Heart left ventricle (tissue), 16 donors: ENCODE data around the gene LY86. TPM values are rescaled to one million over a fixed set of nuclear protein-coding genes. Genes with fewer than 3 reads are reported as not detected.

Experiments used
- ATAC-seq, 4 donors: fragments of 200-7000 bp; cut with Tn5 transposase; one replicate each; pipeline ENCODE4 v1.9.1; 2020 to 2022; ENCODE audit warnings: moderate library complexity in 4 of 4, mild to moderate bottlenecking in 3 of 4, moderate number of reproducible peaks in 1 of 4
- DNase-seq, 5 donors: peaks; one replicate each; pipeline ENCODE4 v3.0.0-alpha.2; 2020
- H3K27ac ChIP-seq, 12 donors: fragments of 200-600 bp; sonication (generic) in 4 of 12; one replicate each; pipeline versions ENCODE4 v1.5.0 to v1.8.0; 2016 to 2022; ENCODE audit warnings: mild to moderate bottlenecking in 2 of 12
- H3K27me3 ChIP-seq, 9 donors: fragments of 200-600 bp; sonication (generic) in 2 of 9; one replicate each; pipeline versions ENCODE4 v1.5.1 to v1.8.0; 2016 to 2022; ENCODE audit warnings: mild to moderate bottlenecking in 3 of 9
- H3K36me3 ChIP-seq, 9 donors: fragments of 200-600 bp; sonication (generic) in 2 of 9; one replicate each; pipeline versions ENCODE4 v1.5.0 to v1.8.0; 2018 to 2022; ENCODE audit warnings: mild to moderate bottlenecking in 2 of 9
- H3K4me1 ChIP-seq, 12 donors: fragments of 200-600 bp; sonication (generic) in 4 of 12; one replicate each; pipeline versions ENCODE4 v1.5.0 to v1.8.0; 2016 to 2022; ENCODE audit warnings: mild to moderate bottlenecking in 3 of 12
- H3K4me3 ChIP-seq, 12 donors: fragments of 200-600 bp; sonication (generic) in 4 of 12; one replicate each; pipeline versions ENCODE4 v1.5.0 to v1.8.0; 2017 to 2022; ENCODE audit warnings: mild to moderate bottlenecking in 9 of 12, moderate library complexity in 4 of 12
- H3K9me3 ChIP-seq, 12 donors: fragments of 200-600 bp; sonication (generic) in 4 of 12; one replicate each; pipeline versions ENCODE4 v1.5.0 to v1.8.0; 2016 to 2022; ENCODE audit warnings: mild to moderate bottlenecking in 1 of 12
- CTCF ChIP-seq, 12 donors: fragments of 200-600 bp; sonication (generic) in 4 of 12; IDR thresholded peaks; one replicate each; pipeline versions ENCODE4 v1.5.0 to v1.8.0; 2018 to 2022; ENCODE audit warnings: antibody characterized with exemption in 12 of 12, mild to moderate bottlenecking in 5 of 12
- POLR2A ChIP-seq, 2 donors: fragments of 450-650 bp; IDR thresholded peaks; one replicate each; pipeline ENCODE4 v1.6.1; 2017; ENCODE audit warnings: antibody characterized with exemption in 2 of 2, mild to moderate bottlenecking in 2 of 2, moderate library complexity in 2 of 2
- WGBS, 4 donors: extraction: QIAGEN DNeasy Blood & Tissue Kit in 2 of 4; methylation state at CpG; one replicate each; pipeline versions ENCODE4 v1.1.5 to v1.1.7; 2013 to 2018; 5-methylcytosine and 5-hydroxymethylcytosine counted together
- intact Hi-C, 10 donors: fragments of 100-400 bp; cut with DNase I; formaldehyde crosslinking; loops; one replicate each; pipeline versions ENCODE4 v1.11.1 to v1.14.2; 2022
- polyA plus RNA-seq, 2 donors: library from polyadenylated mRNA; stranded (reverse); fragments of 200-250 nt; gene quantifications; one replicate each; pipeline ENCODE4 v1.2.3, GENCODE V29; 2013
- total RNA-seq, 9 donors: library from RNA; depleted of rRNA in 2 of 9; stranded (reverse); fragments of >200 nt in 2 of 9; fragmentation: NEBNext Ultra II Directional in 3 of 9; extraction: Animal tissue kit (Norgen Biotek cat#: 25700) in 3 of 9; gene quantifications; one replicate each; pipeline versions ENCODE4 v1.1.0 to v1.2.4, GENCODE V29; 2016 to 2023
- donor health status: ischemic (EF 13 %, LVEDD 7.1; RV severe dilation, severe dysfunction).
- donor health status: healthy with polysubstance abuse.
- donor health status: DM: no; HTN: yes; CAD: no.
- donor health status: DM: no; HTN: no; CAD: no.
- donor health status: ischemic (EF 25% LVEDD 6.9; RV normal size, moderate dysfunction).
- donor health status: ischemic (EF 25% LVEDD 5.7; RV mildly dilated, moderate dysfunction).
- donor health status: healthy.
- donor health status: DM: yes; HTN: yes; CAD: no.
- donor health status: ischemic (EF 35%, LVEDD 5.7; RV mildly dilated, moderate dysfunction).
- donor health status: nonischemic (EF 11% LVEDD 7.7; RV severe dilation, severe dysfunction).
- donor health status: DM: yes; HTN: yes; CAD: no.
- donor health status: PGD.
- donor health status: ischemic (EF 29% LVEDD 5.4; RV normal size, mild dysfunction).
- donor health status: nonischemic (EF 23%, LVEDD 6.1; RV moderate dilation, normal function).

LY86 gene
- total and polyA plus RNA-seq, 11 donors: 0.23 to 13.4 (median 0.75) TPM

DNA sequence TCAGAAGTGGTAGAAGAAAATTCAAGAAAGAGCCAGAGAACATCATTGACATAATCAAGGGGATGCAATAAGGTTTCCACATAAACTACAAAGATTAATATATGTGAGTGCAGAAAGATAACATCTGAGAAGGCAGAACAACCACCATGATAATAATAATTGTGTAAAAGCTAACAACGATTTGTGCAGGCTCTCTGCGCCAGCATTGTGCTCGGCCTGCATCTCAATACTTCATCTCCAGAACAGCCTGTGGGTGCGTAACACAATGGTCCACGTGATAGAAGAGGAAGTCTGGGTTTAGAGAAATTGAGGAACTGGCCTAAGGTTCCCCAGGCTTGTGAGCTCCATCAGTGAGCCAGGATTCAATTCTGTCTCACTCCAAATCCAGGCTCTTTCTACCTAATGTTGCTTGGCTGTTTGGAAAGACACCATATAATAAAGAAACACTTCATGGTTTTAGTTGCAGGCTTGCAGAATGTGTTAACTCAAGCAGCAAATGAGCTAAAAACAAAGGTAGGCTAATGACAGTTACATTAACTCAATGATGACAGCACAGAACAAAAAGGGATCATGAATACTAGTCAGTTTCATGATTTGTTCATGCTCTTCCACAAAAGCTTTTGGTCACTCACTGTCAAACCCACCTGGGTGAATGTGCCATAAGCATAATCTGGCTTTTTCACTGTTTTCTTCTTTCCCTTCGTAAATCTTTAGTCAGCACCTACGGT, 71.2 kb downstream of the LY86 start:
- Histone ChIP-seq H3K27ac (peak overlapping the region in 10 of 12 donors; percentile 50 to 91 (median 74)), H3K4me3 (no peak overlapping the region), H3K9me3 (no peaks in the 10 kb centered on the region), H3K36me3 (no peaks in the 10 kb centered on the region), H3K4me1 (peaks cover 0 to 83% (median 49%) of the 10 kb centered on the region in 12 donors), H3K27me3 (no peaks in the 10 kb centered on the region)
- TF ChIP-seq POLR2A (IDR thresholded peaks at IDR 0.05): no peak
- TF ChIP-seq CTCF (IDR thresholded peaks at IDR 0.05): no peak
- ATAC-seq (peak in 3 of 4 donors; percentile 25 to 68 (median 62)), DNase-seq (peak in 3 of 5 donors; percentile 39 to 55 (median 50))
- intact Hi-C loops: loop anchor here in 6 of 10 donors (2.0 to 10.0 kb wide), 7 partner anchors 62 to 105 kb away; no protein-coding TSS in a partner anchor
- 54 to 65% (median 59%) methylated on average over 7 of the region's 7 CpGs for WGBS, 4 donors

- WGBS, 4 donors: 84 to 89% (median 88%) methylated on average over 9 of the region's 9 CpGs
- DNase-seq (no peak), ATAC-seq (no peak)
- Histone ChIP-seq H3K4me3 (no peak overlapping the region), H3K4me1 (peaks cover 0 to 83% (median 42%) of the 10 kb centered on the region in 12 donors), H3K9me3 (no peaks in the 10 kb centered on the region), H3K36me3 (no peaks in the 10 kb centered on the region), H3K27me3 (no peaks in the 10 kb centered on the region), H3K27ac (peak overlapping the region in 9 of 12 donors; percentile 18 to 91 (median 66))
- TF ChIP-seq POLR2A (IDR thresholded peaks at IDR 0.05): no peak
- no peak for TF ChIP-seq CTCF (IDR thresholded peaks at IDR 0.05)
- intact Hi-C loops: loop anchor here in 3 of 10 donors (2.0 to 10.0 kb wide), 2 partner anchors 68 to 96 kb away; no protein-coding TSS in a partner anchor
These were observed 72.0 kb downstream of the LY86 start for GRCh38 chr6:6660339-6661045.

DNA sequence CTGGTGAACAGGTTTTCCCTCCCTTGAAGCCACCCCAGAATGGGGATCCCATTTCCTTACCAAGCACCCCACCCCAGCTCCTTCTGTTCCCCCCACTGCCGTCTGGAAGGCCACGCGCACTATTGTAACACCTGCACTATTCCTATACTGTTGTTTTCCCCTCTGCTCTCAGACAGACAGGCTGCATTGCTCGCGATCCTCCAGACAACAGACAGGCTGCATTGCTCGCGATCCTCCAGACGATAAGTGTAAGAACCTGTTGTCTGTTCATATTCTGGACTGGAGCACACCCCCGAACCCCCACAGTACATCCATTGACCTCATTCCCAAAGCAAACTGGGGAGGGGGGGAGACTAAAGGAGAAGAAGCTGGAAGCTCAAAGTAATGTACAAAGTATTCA, 72.7 kb downstream of the LY86 start:
- TF ChIP-seq CTCF (IDR thresholded peaks at IDR 0.05) (no peak), POLR2A (IDR thresholded peaks at IDR 0.05) (no peak)
- H3K36me3 ChIP-seq: no peaks in the 10 kb centered on the region
- no peaks in the 10 kb centered on the region for H3K9me3 ChIP-seq
- H3K27me3 ChIP-seq: no peaks in the 10 kb centered on the region
- H3K27ac ChIP-seq: peak overlapping the region in 10 of 12 donors; percentile 9 to 91 (median 46)
- intact Hi-C loops: loop anchor here in 3 of 10 donors (2.0 to 10.0 kb wide), 2 partner anchors 68 to 96 kb away; no protein-coding TSS in a partner anchor
- no peak overlapping the region for H3K4me3 ChIP-seq
- peaks cover 0 to 81% (median 35%) of the 10 kb centered on the region in 12 donors for H3K4me1 ChIP-seq
- DNase-seq (no peak), ATAC-seq (no peak)
- WGBS, 4 donors: 75 to 89% (median 81%) methylated on average over 9 of the region's 9 CpGs

DNA sequence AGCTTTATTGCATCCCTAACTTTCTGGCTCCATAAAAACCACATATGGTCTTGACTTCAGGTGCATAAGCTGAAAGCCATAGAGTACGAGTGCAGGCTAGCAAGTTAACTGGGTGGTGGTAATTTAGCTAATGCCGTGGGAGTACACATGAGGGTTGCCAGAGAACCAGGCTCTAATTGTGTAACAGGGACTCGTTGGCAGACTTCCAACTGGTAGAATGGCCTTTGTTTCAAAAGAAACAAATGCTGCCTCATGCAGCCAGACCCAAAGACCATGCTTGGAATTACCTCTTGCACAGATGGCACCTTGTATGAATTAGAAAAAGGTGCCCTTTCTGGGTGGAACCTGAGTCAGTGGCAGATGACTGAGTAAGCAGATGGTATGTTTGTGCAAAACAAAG, 73.2 kb downstream of the LY86 start:
- ATAC-seq (peak; percentile 71 to 80 (median 73)), DNase-seq (peak in 4 of 5 donors; percentile 59 to 82 (median 72))
- 6 to 24% (median 16%) methylated on average over 3 of the region's 3 CpGs for WGBS, 4 donors
- TF ChIP-seq CTCF (IDR thresholded peaks at IDR 0.05) (no peak), POLR2A (IDR thresholded peaks at IDR 0.05) (no peak)
- no peaks in the 10 kb centered on the region for H3K36me3 ChIP-seq
- no peaks in the 10 kb centered on the region for H3K9me3 ChIP-seq
- H3K4me3 ChIP-seq: no peak overlapping the region
- peaks cover 0 to 76% (median 33%) of the 10 kb centered on the region in 12 donors for H3K4me1 ChIP-seq
- intact Hi-C loops: loop anchor here in 3 of 10 donors (2.0 to 10.0 kb wide), 2 partner anchors 69 to 97 kb away; no protein-coding TSS in a partner anchor
- H3K27me3 ChIP-seq: no peaks in the 10 kb centered on the region
- peak overlapping the region in 10 of 12 donors; percentile 18 to 91 (median 58) for H3K27ac ChIP-seq
